RWPE2 (cell line): ENCODE results near the gene ZNF777.
"Not testable (repeated sequence)": the region's sequence is repeated elsewhere in the genome, so short reads cannot be mapped to it uniquely, and the experiment has no call there.

Experiments used
- ATAC-seq: fragments of 200-7000 bp; cut with Tn5 transposase; 3 replicates; pipeline ENCODE4 v1.9.1; 2021; ENCODE audit warnings: low read depth
- DNase-seq: peaks from one replicate; pipeline ENCODE4 v3.0.0-alpha.2; 2020; ENCODE audit warnings: low spot score
- H3K27ac ChIP-seq: fragments of 450-650 bp; 2 replicates; pipeline ENCODE4 v1.5.1; 2017; ENCODE audit warnings: mild to moderate bottlenecking; ENCODE audit not compliant: poor library complexity, severe bottlenecking
- H3K27me3 ChIP-seq: fragments of 250-450 bp; sonication (Bioruptor Pico); 2 replicates; pipeline ENCODE4 v1.5.1; 2021; ENCODE audit warnings: mild to moderate bottlenecking, moderate library complexity; ENCODE audit not compliant: insufficient read depth, poor library complexity, severe bottlenecking
- H3K36me3 ChIP-seq: fragments of 250-450 bp; sonication (Bioruptor Pico); 2 replicates; pipeline ENCODE4 v1.5.1; 2020; ENCODE audit warnings: low read depth, mild to moderate bottlenecking, moderate library complexity
- H3K4me1 ChIP-seq: fragments of 250-450 bp; sonication (Bioruptor Pico); 2 replicates; pipeline ENCODE4 v1.5.1; 2021; ENCODE audit warnings: mild to moderate bottlenecking, moderate library complexity; ENCODE audit not compliant: insufficient read depth, poor library complexity, severe bottlenecking
- H3K4me3 ChIP-seq: fragments of 250-450 bp; sonication (Bioruptor Pico); 2 replicates; pipeline ENCODE4 v1.5.1; 2021; ENCODE audit warnings: mild to moderate bottlenecking, moderate library complexity; ENCODE audit not compliant: severe bottlenecking
- H3K9me3 ChIP-seq: fragments of 250-450 bp; sonication (Bioruptor Pico); 2 replicates; pipeline ENCODE4 v1.5.1; 2021; ENCODE audit warnings: mild to moderate bottlenecking, moderate library complexity; ENCODE audit not compliant: severe bottlenecking
- TF ChIP-seq, protein P1 (sequence below): fragments of 450-650 bp; IDR thresholded peaks from one replicate; pipeline ENCODE4 v1.5.1; 2017; ENCODE audit warnings: mild to moderate bottlenecking, moderate library complexity; ENCODE audit not compliant: poor library complexity, severe bottlenecking

The ZNF777 gene

GRCh38 chr7:149448961-149449360 lies 11.9 kb downstream of the ZNF777 start:
- TF ChIP-seq, protein P1, sequence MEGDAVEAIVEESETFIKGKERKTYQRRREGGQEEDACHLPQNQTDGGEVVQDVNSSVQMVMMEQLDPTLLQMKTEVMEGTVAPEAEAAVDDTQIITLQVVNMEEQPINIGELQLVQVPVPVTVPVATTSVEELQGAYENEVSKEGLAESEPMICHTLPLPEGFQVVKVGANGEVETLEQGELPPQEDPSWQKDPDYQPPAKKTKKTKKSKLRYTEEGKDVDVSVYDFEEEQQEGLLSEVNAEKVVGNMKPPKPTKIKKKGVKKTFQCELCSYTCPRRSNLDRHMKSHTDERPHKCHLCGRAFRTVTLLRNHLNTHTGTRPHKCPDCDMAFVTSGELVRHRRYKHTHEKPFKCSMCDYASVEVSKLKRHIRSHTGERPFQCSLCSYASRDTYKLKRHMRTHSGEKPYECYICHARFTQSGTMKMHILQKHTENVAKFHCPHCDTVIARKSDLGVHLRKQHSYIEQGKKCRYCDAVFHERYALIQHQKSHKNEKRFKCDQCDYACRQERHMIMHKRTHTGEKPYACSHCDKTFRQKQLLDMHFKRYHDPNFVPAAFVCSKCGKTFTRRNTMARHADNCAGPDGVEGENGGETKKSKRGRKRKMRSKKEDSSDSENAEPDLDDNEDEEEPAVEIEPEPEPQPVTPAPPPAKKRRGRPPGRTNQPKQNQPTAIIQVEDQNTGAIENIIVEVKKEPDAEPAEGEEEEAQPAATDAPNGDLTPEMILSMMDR: no peak
- ATAC-seq: no peak
- H3K36me3 ChIP-seq: peaks cover 66% of the 10 kb centered on the region

DNA sequence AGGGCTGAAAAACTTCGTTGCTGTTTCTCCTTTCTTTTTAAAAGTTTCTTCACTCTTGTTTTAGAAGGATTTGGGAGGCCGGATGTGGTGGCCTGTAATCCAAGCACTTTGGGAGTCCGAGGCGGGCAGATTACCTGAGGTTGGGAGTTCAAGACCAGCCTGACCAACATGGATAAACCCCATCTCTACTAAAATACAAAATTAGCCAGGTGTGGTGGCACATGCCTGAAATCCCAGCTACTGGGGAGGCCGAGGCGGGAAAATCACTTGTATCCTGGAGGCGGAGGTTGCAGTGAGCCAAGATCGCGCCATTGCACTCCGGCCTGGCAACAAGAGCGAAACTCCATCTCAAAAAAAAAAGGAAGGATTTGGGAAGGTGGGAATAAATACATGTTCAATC lies 14.8 kb downstream of the ZNF777 start:
- not testable (repeated sequence) for H3K9me3 ChIP-seq, H3K27me3 ChIP-seq, DNase-seq, ATAC-seq, H3K4me3 ChIP-seq, H3K27ac ChIP-seq, H3K4me1 ChIP-seq
- peaks cover 65% of the 10 kb centered on the region for H3K36me3 ChIP-seq

More at GRCh38 chr7:149448961-149449360, 11.9 kb downstream of the ZNF777 start:
- no peak for DNase-seq
- H3K27ac ChIP-seq: no peak overlapping the region
- no peaks in the 10 kb centered on the region for H3K4me1 ChIP-seq
- no peak overlapping the region for H3K4me3 ChIP-seq
- no peaks in the 10 kb centered on the region for H3K27me3 ChIP-seq
- H3K9me3 ChIP-seq: no peaks in the 10 kb centered on the region

GRCh38 chr7:149444287-149444686 lies 16.6 kb downstream of the ZNF777 start:
- TF ChIP-seq, protein P1: no peak
- Histone ChIP-seq H3K27me3 (no peaks in the 10 kb centered on the region), H3K27ac (no peak overlapping the region), H3K4me1 (no peaks in the 10 kb centered on the region), H3K9me3 (no peaks in the 10 kb centered on the region), H3K36me3 (peaks cover 57% of the 10 kb centered on the region), H3K4me3 (no peak overlapping the region)
- no peak for DNase-seq
- no peak for ATAC-seq

DNA sequence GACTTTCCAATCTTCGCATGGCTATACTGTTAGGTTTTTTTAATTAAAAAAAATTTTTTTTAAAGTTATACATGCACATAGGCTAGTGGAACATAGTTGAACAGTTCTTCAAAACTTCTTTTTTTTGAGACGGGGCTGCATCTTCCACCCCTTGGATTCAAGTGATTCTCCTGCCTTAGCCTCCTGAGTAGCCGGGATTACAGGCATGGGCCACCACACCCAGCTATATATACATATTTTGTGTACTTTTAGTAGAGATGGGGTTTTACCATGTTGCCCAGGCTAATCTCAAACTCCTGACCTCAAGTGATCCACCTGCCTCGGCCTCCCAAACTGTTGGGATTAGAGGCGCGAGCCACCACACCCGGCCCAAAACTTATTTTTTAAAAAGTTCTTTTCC lies 17.3 kb downstream of the ZNF777 start:
- ATAC-seq (no peak), DNase-seq (no peak)
- H3K4me1 ChIP-seq: no peaks in the 10 kb centered on the region
- H3K4me3 ChIP-seq: no peak overlapping the region
- TF ChIP-seq, protein P1: no peak
- no peaks in the 10 kb centered on the region for H3K27me3 ChIP-seq
- no peaks in the 10 kb centered on the region for H3K9me3 ChIP-seq
- H3K27ac ChIP-seq: no peak overlapping the region
- peaks cover 56% of the 10 kb centered on the region for H3K36me3 ChIP-seq

DNA sequence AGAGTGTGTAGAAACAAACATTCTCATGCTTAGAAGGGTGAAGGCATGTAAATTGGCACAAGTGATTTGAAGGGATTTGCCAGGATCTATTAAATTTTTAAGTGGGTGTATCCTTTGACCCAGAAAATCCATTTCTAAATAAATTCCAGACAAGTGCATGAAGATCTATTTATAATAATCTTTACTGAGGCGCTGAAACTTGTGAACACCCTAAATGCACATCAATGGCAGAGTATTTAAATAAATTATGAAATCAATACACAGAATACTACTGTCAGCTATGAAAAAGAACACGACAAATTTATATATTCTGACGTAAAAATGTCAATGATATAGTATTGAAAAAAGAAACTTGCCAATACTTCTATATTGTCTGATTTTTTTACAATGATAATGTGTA lies 17.9 kb downstream of the ZNF777 start:
- no peak overlapping the region for H3K4me3 ChIP-seq
- no peak for ATAC-seq
- H3K27ac ChIP-seq: no peak overlapping the region
- peaks cover 54% of the 10 kb centered on the region for H3K36me3 ChIP-seq
- no peaks in the 10 kb centered on the region for H3K27me3 ChIP-seq
- no peak for DNase-seq
- H3K4me1 ChIP-seq: no peaks in the 10 kb centered on the region
- TF ChIP-seq, protein P1: no peak
- H3K9me3 ChIP-seq: no peaks in the 10 kb centered on the region
